ENCODE measurements around the gene GALNS.

GRCh38 chr16:88784074-88784855, 72.5 kb downstream of the GALNS start:
- no peak for TF ChIP-seq POLR2A (IDR thresholded peaks at IDR 0.05; ENCODE audit: low read length)
- no peak for TF ChIP-seq GATA1 (IDR thresholded peaks at IDR 0.05; ENCODE audit: low read depth, low read length)
